ENCODE data around the gene ATG7.

GRCh38 chr3:11305509-11305908, 33.3 kb downstream of the ATG7 start:
- TF ChIP-seq POLR2AphosphoS5 (IDR thresholded peaks at IDR 0.05; ENCODE audit: low read length) (no peak), SPI1 (IDR thresholded peaks at IDR 0.05; ENCODE audit: borderline replicate concordance, insufficient read depth, low read depth, low read length) (no peak), ZNF274 (IDR thresholded peaks at IDR 0.05; ENCODE audit: insufficient read depth, insufficient read length) (no peak), SRF (IDR thresholded peaks at IDR 0.05; ENCODE audit: low read depth in 2 of 2, low read length in 2 of 2) (no peak), SMC3 (IDR thresholded peaks at IDR 0.05; ENCODE audit: borderline replicate concordance, low read length) (no peak), RCOR1 (conservative IDR thresholded peaks at IDR 0.05; ENCODE audit: low read depth, low read length) (no peak), CTCF (IDR thresholded peaks at IDR 0.05 in 2 of 3, conservative IDR thresholded peaks at IDR 0.05 in 1 of 3; ENCODE audit: control insufficient read depth in 2 of 3, extremely low read depth in 1 of 3, insufficient read depth in 1 of 3, low read depth in 3 of 3, low read length in 3 of 3) (no peak), POLR2A (IDR thresholded peaks at IDR 0.05; ENCODE audit: low read depth, low read length) (no peak), REST (IDR thresholded peaks at IDR 0.05; ENCODE audit: low read depth, low read length) (no peak), EZH2 (IDR thresholded peaks at IDR 0.05; ENCODE audit: borderline replicate concordance, control insufficient read depth, low read depth, low read length) (no peak), YY1 (IDR thresholded peaks at IDR 0.05; ENCODE audit: low read depth, low read length) (no peak), FOXM1 (IDR thresholded peaks at IDR 0.05; ENCODE audit: low read depth, low read length) (no peak), EP300 (IDR thresholded peaks at IDR 0.05; ENCODE audit: borderline replicate concordance in 1 of 2, control insufficient read depth in 1 of 2, low read depth in 2 of 2, low read length in 2 of 2) (no peak), ZBTB33 (IDR thresholded peaks at IDR 0.05) (no peak)
